Stimulated activated CD8-positive, alpha-beta memory T cell treated with anti-CD3 and anti-CD28 coated beads, Interleukin-15, amount 100 ng/mL, for 1 hour (primary cell): ENCODE data around the gene NOB1.

Experiments used
- DNase-seq: peaks from one replicate; pipeline ENCODE4 v3.0.0-alpha.2; 2020; ENCODE audit warnings: low read depth

The NOB1 gene

DNA sequence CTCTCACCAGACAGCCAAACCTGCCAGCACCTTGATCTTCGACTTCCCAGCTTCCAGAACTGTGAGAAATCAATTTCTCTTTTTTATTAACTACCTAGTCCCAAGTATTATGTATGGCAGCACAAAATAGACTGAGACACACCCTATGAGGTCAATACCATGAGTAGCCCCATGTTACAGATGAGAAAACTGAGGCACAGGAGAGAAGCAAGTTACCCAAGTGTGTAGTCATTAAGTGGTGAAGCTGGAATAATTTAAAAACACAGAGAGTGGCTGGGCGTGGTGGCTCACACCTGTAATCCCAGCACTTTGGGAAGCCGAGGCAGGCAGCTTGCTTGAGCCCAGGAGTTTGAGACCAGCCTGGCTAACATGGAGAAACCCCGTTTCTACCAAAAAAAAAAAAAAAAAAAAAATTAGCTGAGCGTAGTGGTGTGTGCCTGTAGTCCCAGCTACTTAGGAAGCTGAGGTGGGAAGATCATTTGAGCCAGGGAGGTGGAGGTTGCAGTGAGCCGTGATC, 33.2 kb downstream of the NOB1 start:
- DNase-seq = no peak

- no peak for DNase-seq
Measured at GRCh38 chr16:69720822-69721430, 33.8 kb downstream of the NOB1 start.

GRCh38 chr16:69718111-69718764, 36.5 kb downstream of the NOB1 start:
- DNase-seq = no peak

GRCh38 chr16:69717066-69717465, 37.7 kb downstream of the NOB1 start:
- DNase-seq = no peak

DNA sequence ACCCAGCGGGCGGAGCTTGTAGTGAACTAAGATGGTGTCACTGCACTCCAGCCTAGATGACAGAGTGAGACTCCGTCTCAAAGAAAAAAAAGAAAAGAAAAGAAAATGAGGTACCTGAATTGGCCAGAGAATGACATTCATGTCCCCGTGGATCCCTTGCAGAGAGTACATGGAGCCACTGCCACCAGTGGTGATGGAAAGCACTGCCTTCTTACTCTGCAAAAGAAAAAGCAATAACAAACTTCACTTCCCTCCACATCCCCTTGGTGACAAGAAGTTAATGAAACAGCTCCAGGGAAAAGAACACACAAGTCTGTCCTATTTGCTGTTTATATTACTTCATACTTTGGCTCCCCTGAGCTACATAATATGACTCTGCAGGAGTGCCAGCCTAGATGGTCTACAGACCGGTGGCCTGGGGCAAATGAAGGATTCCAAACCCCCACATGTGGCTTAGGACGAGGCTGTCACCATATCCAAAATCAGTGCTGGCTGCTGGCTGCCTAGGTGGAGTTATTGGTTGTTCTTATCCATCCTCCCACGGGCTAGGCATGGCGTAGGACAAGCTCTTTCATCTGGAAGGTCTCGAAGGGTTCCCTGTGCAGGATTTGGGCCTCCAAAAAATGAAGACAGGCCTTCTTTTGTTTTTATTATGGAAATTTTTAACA, 41.7 kb downstream of the NOB1 start:
- DNase-seq = no peak

GRCh38 chr16:69712277-69712676, 42.4 kb downstream of the NOB1 start:
- DNase-seq = no peak

- DNase-seq = no peak
Measured at GRCh38 chr16:69711115-69711740, 43.5 kb downstream of the NOB1 start.

DNA sequence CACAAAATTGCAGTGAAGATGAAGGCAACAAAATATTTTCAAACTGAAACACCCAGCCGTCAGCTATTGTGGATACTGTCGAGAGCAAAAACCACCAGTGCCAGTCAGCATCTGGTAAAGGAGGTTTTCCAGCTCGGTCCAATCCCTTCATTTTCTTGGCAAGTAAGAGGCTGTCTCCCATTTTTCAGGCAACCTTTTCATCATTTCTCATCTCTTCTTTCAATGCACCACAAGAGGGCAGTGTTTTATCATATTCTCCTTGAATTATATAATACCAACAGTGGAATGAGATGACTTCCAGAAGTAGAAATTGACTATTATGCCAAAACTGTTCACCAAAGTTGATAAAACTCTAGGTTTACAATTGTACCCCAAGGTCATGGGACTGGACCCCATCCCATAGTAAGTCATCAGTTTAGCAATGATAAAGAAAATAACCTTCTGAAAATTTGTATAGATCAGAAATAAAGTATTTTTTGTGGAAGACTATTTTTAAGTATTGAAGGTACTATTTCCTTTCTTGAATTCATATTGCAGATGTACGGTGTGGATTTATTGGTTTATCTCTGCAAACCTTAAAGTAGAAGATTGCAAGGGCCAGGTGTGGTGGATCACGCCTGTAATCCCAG, 45.2 kb downstream of the NOB1 start:
- DNase-seq = no peak

- DNase-seq = no peak
Measured at GRCh38 chr16:69707920-69708683, 46.6 kb downstream of the NOB1 start.

- DNase-seq = no peak
Measured at GRCh38 chr16:69706975-69707340, 47.8 kb downstream of the NOB1 start.

DNA sequence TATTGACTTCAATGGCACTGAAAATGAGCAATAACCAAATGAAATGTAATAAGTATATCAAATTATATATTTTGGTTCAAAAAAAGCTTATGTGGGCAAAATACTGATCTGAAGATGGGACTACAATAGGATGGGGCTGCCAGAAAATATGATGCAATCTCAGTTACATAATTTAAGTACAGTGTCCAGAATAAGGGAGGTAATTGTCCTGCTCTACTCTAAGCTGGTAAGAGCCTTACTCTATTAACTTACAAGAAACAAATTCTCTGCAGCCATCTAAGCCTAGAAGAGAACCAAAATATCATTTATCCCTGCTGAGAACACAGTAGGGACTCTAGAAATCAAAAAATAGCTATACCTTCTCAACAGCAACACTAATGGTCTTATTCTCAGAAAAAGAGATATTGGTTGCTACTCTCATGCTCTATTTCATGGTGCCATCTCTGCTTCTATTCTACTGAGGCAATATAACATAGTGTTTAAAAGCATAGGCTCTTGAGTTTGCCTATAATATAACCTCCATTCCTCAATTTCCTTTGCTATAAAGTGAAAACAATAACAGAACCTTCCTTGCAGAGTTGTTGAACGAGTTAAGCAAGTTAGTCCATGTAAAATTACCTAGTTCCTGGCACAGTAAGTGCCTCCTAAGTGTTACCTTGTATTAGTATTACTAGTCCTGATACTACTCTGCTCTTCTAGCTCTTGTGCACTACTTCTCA, 48.3 kb downstream of the NOB1 start:
- no peak for DNase-seq

DNA sequence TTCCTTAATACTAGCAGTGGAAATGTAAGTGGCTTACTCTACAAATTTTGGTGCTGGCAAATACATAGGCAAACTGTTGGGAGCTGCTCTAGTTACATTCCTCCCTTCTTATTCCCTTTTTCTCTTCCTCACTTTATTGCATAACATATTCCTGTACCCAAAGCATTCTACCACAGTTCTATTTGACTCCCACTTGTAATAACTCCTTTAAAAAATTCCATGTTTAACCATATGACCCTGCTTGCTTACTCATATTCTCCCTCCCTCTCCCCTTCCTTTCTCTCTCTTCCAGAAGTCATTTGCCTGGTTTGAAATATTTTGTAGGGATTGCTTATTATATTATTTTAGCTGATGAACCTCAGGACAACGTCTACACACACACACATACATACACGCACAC, 51.1 kb downstream of the NOB1 start:
- DNase-seq = no peak

- DNase-seq = no peak
Measured at GRCh38 chr16:69701866-69702265, 52.9 kb downstream of the NOB1 start.

- no peak for DNase-seq
Measured at GRCh38 chr16:69701452-69701851, 53.3 kb downstream of the NOB1 start.

DNA sequence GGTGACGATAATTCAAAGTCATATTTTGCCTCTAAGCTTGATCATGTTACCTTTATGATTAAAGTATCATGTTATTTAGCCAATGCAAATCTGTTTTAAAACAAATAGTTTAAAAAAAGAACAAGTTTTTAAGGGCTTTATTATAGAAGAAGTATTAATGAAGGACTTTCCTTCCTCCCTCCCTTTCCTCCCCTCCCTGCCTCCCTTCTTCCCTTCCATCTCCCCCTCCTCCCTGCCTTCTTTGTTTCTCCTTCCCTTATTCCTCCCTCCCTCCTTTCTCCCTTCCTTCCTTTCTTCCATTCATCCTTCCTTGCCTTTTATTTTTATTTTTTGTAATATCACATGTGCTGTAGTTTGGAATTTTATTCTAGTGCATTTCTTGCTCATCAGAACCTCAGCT, 54.8 kb downstream of the NOB1 start:
- no peak for DNase-seq

- DNase-seq = no peak
Measured at GRCh38 chr16:69698404-69698803, 56.3 kb downstream of the NOB1 start.

GRCh38 chr16:69693916-69694315, 60.8 kb downstream of the NOB1 start:
- no peak for DNase-seq

- DNase-seq = no peak
Measured at GRCh38 chr16:69691980-69692911, 62.5 kb downstream of the NOB1 start.
